Activated T-cell treated with anti-CD3 and anti-CD28 coated beads, Interleukin-2, amount 50 U/mL, for 24 hours (primary cell): ENCODE results near the gene SLC35D1.

Experiments
- DNase-seq: peaks from one replicate; pipeline ENCODE4 v3.0.0-alpha.2; 2020
- H3K27ac Mint-ChIP-seq: 2 replicates; pipeline ENCODE4 v1.8.0; 2020; ENCODE audit warnings: mild to moderate bottlenecking, mixed read lengths
- H3K27me3 Mint-ChIP-seq: 2 replicates; pipeline ENCODE4 v1.8.0; 2020; ENCODE audit warnings: mixed read lengths
- H3K36me3 Mint-ChIP-seq: 2 replicates; pipeline ENCODE4 v1.8.0; 2020; ENCODE audit warnings: low read depth, mixed read lengths
- H3K4me1 Mint-ChIP-seq: 2 replicates; pipeline ENCODE4 v1.8.0; 2020; ENCODE audit warnings: low read depth, mixed read lengths
- H3K4me3 Mint-ChIP-seq: 2 replicates; pipeline ENCODE4 v1.8.0; 2020; ENCODE audit warnings: mild to moderate bottlenecking, moderate library complexity, mixed read lengths
- H3K9me3 Mint-ChIP-seq: 2 replicates; pipeline ENCODE4 v1.8.0; 2020; ENCODE audit warnings: mixed read lengths

SLC35D1 gene

DNA sequence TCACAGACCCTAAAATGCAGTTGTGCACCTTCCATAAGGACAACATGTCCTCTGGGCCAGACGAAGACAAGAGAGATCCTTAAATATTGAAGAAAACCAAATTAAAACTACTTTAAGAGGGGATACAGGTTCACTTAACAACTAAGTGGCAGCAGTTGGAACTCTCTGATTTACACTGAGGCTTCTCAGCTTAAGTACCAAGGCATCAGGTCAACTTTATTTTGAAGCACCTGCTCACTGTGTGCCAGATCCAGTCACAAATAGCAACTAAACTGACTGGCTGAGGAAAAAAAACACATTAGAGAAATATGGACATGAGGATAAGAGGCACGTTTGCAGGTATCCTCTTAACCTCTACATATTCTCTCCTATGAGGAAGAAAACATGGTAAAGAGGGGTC lies 33.2 kb downstream of the SLC35D1 start:
- peaks cover 86% of the 10 kb centered on the region for H3K36me3 Mint-ChIP-seq
- no peaks in the 10 kb centered on the region for H3K27me3 Mint-ChIP-seq
- no peaks in the 10 kb centered on the region for H3K4me1 Mint-ChIP-seq
- H3K4me3 Mint-ChIP-seq, result no peak overlapping the region
- H3K9me3 Mint-ChIP-seq, result no peaks in the 10 kb centered on the region
- H3K27ac Mint-ChIP-seq, result no peak overlapping the region
- no peak for DNase-seq

GRCh38 chr1:67020304-67020703 lies 33.6 kb downstream of the SLC35D1 start:
- H3K27me3 Mint-ChIP-seq, result no peaks in the 10 kb centered on the region
- no peak overlapping the region for H3K4me3 Mint-ChIP-seq
- no peak overlapping the region for H3K27ac Mint-ChIP-seq
- no peak for DNase-seq
- H3K9me3 Mint-ChIP-seq, result no peaks in the 10 kb centered on the region
- H3K4me1 Mint-ChIP-seq, result no peaks in the 10 kb centered on the region
- peaks cover 86% of the 10 kb centered on the region for H3K36me3 Mint-ChIP-seq

- H3K4me3 Mint-ChIP-seq, result no peak overlapping the region
- DNase-seq, result no peak
- H3K27ac Mint-ChIP-seq, result no peak overlapping the region
- H3K9me3 Mint-ChIP-seq, result no peaks in the 10 kb centered on the region
- no peaks in the 10 kb centered on the region for H3K27me3 Mint-ChIP-seq
- H3K4me1 Mint-ChIP-seq, result no peaks in the 10 kb centered on the region
- H3K36me3 Mint-ChIP-seq, result peaks cover 81% of the 10 kb centered on the region
Measured at GRCh38 chr1:67019600-67020136, 34.3 kb downstream of the SLC35D1 start.

DNA sequence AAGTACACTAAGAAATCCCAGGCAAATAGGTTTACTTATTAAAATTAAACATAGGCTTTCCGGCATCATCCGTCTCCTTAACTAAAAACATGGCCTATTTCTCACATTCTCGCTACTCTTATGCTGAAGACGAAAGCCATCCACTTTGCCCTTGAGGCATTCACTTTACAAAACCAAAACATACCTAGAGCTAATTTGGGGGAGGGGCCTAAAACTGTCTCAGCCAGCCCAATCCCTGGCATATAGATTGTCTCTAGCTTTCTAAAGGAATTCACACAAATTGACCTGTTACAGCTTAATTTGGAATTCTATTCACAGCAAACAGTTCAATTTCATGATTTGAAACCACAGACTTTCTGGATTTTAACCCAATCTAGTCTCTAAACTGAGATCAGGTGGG lies 34.8 kb downstream of the SLC35D1 start:
- no peak for DNase-seq
- H3K4me1 Mint-ChIP-seq, result no peaks in the 10 kb centered on the region
- H3K4me3 Mint-ChIP-seq, result no peak overlapping the region
- no peak overlapping the region for H3K27ac Mint-ChIP-seq
- no peaks in the 10 kb centered on the region for H3K27me3 Mint-ChIP-seq
- no peaks in the 10 kb centered on the region for H3K9me3 Mint-ChIP-seq
- peaks cover 80% of the 10 kb centered on the region for H3K36me3 Mint-ChIP-seq

- Mint-ChIP-seq H3K9me3 (no peaks in the 10 kb centered on the region), H3K27me3 (no peaks in the 10 kb centered on the region), H3K4me3 (no peak overlapping the region), H3K4me1 (peaks cover 4% of the 10 kb centered on the region), H3K36me3 (peaks cover 80% of the 10 kb centered on the region), H3K27ac (no peak overlapping the region)
- DNase-seq, result no peak
Measured at GRCh38 chr1:67018574-67018973, 35.4 kb downstream of the SLC35D1 start.

DNA sequence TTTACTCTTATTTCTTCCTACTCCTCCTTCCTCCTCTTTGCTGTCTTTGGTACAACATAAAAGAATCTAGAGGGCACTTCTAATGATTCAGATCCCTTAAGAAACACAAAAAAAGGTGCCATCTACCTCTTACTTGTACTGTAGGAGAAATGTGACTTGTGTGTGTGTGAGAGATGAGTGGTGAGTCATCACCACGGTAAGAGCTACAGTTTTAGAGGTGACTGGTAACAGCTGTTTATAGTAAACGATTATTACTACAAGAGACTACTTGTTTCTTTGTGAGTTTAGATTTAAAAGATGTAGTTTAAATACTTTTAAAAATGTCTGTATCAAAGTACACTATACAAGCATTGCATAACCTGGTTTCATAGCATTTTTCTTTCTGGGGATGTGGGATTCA lies 40.4 kb downstream of the SLC35D1 start:
- no peaks in the 10 kb centered on the region for H3K9me3 Mint-ChIP-seq
- no peak overlapping the region for H3K4me3 Mint-ChIP-seq
- DNase-seq, result no peak
- H3K27ac Mint-ChIP-seq, result peak overlapping the region; percentile 19
- H3K36me3 Mint-ChIP-seq, result peaks cover 79% of the 10 kb centered on the region
- H3K4me1 Mint-ChIP-seq, result peaks cover 11% of the 10 kb centered on the region
- no peaks in the 10 kb centered on the region for H3K27me3 Mint-ChIP-seq

- no peaks in the 10 kb centered on the region for H3K27me3 Mint-ChIP-seq
- peaks cover 84% of the 10 kb centered on the region for H3K36me3 Mint-ChIP-seq
- no peak for DNase-seq
Measured at GRCh38 chr1:67009792-67010191, 44.2 kb downstream of the SLC35D1 start.

DNA sequence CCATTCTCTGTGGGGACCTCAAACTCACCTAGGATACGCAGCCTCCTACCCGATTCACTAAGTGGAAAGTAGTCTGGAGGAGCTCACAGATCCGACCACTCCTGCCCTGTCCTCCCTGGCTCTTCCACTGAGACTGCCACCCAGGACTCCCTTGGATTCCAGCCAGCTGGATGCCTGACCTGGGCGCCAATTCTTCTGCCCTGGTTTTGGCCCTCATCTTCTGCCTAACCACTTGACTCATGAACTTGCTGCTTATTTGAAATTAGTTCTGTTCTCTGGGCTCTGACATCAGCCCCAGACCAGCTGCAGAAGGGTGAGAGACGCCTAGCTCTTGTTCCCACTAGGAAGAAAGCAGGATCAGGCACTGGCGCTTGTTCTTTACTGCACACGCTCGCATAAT lies 48.9 kb downstream of the SLC35D1 start:
- H3K36me3 Mint-ChIP-seq, result peaks cover 86% of the 10 kb centered on the region
- no peaks in the 10 kb centered on the region for H3K27me3 Mint-ChIP-seq
- peaks cover 6% of the 10 kb centered on the region for H3K4me1 Mint-ChIP-seq
- no peak for DNase-seq
- H3K4me3 Mint-ChIP-seq, result no peak overlapping the region
- no peak overlapping the region for H3K27ac Mint-ChIP-seq
- no peaks in the 10 kb centered on the region for H3K9me3 Mint-ChIP-seq

More at GRCh38 chr1:67009792-67010191, 44.2 kb downstream of the SLC35D1 start:
- Mint-ChIP-seq H3K27ac (no peak overlapping the region), H3K4me1 (peaks cover 12% of the 10 kb centered on the region), H3K4me3 (no peak overlapping the region), H3K9me3 (no peaks in the 10 kb centered on the region)

DNA sequence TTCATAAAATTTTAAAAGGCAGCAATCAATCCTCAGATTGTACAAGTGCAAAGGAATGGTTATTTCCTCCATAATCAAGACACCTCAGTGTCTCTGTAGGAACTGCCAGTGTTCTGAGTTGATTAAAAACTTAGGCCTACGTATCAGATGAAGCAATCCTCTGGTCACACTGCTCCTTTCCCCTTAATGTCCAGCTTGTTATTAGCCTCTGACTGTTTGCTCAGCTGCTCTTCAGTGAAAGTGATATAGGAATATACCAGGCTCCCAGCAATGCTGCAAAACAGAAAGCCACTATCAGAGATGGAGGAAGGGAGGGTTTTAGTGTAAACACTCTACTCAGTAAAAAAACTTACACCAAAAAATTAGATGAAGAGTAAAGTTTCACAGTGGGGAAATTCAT lies 49.8 kb downstream of the SLC35D1 start:
- Mint-ChIP-seq H3K27me3 (no peaks in the 10 kb centered on the region), H3K9me3 (no peaks in the 10 kb centered on the region), H3K4me3 (no peak overlapping the region), H3K36me3 (peaks cover 79% of the 10 kb centered on the region), H3K27ac (no peak overlapping the region), H3K4me1 (peaks cover 7% of the 10 kb centered on the region)
- DNase-seq, result no peak

- peak overlapping the region; percentile 6 for H3K27ac Mint-ChIP-seq
- H3K4me1 Mint-ChIP-seq, result peaks cover 17% of the 10 kb centered on the region
- H3K36me3 Mint-ChIP-seq, result peaks cover 75% of the 10 kb centered on the region
- H3K9me3 Mint-ChIP-seq, result no peaks in the 10 kb centered on the region
- no peaks in the 10 kb centered on the region for H3K27me3 Mint-ChIP-seq
- DNase-seq, result no peak
- H3K4me3 Mint-ChIP-seq, result no peak overlapping the region
Measured at GRCh38 chr1:67001682-67002425, 52.1 kb downstream of the SLC35D1 start.

DNA sequence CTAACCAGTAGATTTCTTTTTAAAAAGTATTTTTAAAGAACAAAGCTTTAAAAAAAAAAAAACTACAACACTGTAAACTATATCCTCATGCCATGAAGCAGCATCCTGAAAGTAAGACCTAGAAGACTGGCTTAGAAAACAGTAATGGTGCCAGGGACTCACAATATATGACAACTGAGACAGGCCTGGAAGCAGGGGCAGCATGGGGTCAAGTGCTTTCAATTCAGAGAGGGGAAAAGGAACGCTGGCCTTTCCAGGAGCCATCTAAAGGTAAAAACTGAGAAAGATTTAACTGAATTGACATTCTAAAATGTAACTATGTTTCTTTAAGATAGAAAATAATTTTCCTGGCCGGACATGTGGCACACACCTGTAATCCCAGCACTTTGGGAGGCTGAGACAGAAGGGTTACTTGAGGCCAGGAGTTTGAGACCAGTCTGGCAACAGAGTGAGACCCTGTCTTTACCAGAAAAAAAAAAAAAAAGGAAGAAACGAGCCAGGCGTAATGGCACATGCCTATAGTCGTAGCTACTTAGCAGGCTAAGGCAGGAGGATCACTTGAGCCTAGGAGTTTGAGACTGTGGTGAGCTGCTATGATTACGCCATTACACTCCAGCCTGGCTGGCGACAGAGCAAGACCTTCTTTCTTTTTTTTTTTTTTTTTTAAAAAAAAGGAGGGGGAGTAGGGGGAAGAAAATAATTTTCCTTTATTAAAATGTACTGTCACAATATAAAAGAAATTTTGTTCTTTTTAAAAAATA lies 54.1 kb downstream of the SLC35D1 start:
- no peak for DNase-seq
- Mint-ChIP-seq H3K9me3 (no peaks in the 10 kb centered on the region), H3K4me3 (no peak overlapping the region), H3K27me3 (no peaks in the 10 kb centered on the region), H3K36me3 (peaks cover 68% of the 10 kb centered on the region), H3K27ac (no peak overlapping the region), H3K4me1 (peaks cover 27% of the 10 kb centered on the region)

DNA sequence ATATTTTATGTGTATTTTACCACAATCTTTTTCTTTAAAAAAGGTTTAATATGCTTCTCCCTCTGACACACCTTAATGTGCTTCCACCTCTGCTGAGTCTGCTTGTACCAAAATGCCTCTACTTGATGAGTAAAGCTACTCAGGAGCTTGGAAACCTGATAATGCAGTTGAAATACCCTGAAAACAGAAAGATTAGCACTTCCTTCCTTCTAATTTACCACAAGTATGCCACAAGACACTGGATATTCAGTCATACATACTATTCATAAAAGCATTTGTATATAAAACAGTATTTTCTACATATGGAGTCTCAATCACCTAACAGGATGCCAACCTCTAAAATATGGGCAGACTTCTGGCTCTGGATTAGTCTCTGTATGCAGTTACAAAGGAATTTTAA lies 55.0 kb downstream of the SLC35D1 start:
- DNase-seq, result no peak
- no peak overlapping the region for H3K4me3 Mint-ChIP-seq
- H3K36me3 Mint-ChIP-seq, result peaks cover 63% of the 10 kb centered on the region
- peaks cover 27% of the 10 kb centered on the region for H3K4me1 Mint-ChIP-seq
- H3K27me3 Mint-ChIP-seq, result no peaks in the 10 kb centered on the region
- peak overlapping the region; percentile 77 for H3K27ac Mint-ChIP-seq
- H3K9me3 Mint-ChIP-seq, result no peaks in the 10 kb centered on the region

GRCh38 chr1:66996018-66996682 lies 57.8 kb downstream of the SLC35D1 start:
- peaks cover 44% of the 10 kb centered on the region for H3K36me3 Mint-ChIP-seq
- DNase-seq, result peak; percentile 57
- no peak overlapping the region for H3K4me3 Mint-ChIP-seq
- H3K4me1 Mint-ChIP-seq, result peaks cover 23% of the 10 kb centered on the region
- no peaks in the 10 kb centered on the region for H3K9me3 Mint-ChIP-seq
- peak overlapping the region; percentile 38 for H3K27ac Mint-ChIP-seq
- no peaks in the 10 kb centered on the region for H3K27me3 Mint-ChIP-seq

DNA sequence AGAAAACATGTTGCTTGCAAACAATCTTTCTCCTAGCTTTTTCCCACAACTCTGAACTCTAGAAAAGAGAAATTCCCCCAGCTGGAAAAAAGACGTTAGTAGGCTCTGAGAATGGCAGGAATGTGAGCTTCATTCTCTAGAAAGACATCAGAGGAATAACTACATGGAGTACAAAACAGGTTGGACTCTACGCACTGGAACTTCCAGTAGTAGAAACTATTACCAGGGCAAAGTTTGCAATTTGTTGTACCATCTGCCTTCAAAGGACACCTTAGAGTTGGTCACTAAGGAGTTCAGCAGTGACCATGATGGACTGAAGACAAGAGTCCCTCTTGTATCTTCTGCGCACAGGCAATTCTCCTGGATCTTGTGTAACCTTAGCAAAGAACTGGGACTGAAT lies 60.9 kb downstream of the SLC35D1 start:
- no peak for DNase-seq
- no peaks in the 10 kb centered on the region for H3K27me3 Mint-ChIP-seq
- H3K27ac Mint-ChIP-seq, result no peak overlapping the region
- H3K36me3 Mint-ChIP-seq, result peaks cover 53% of the 10 kb centered on the region
- H3K4me1 Mint-ChIP-seq, result peaks cover 15% of the 10 kb centered on the region
- H3K4me3 Mint-ChIP-seq, result no peak overlapping the region
- H3K9me3 Mint-ChIP-seq, result no peaks in the 10 kb centered on the region
